ENCODE measurements around the gene PDSS2. TPM values are rescaled to one million over a fixed set of nuclear protein-coding genes. Genes with fewer than 3 reads are reported as not detected.
A peak's percentile ranks its signal among the peaks of the same experiment; 100 is the strongest.

PDSS2 gene
- polyA plus RNA-seq, 1 of the 3 experiments (the other 2 are of a cell fraction): 5.6 TPM

DNA sequence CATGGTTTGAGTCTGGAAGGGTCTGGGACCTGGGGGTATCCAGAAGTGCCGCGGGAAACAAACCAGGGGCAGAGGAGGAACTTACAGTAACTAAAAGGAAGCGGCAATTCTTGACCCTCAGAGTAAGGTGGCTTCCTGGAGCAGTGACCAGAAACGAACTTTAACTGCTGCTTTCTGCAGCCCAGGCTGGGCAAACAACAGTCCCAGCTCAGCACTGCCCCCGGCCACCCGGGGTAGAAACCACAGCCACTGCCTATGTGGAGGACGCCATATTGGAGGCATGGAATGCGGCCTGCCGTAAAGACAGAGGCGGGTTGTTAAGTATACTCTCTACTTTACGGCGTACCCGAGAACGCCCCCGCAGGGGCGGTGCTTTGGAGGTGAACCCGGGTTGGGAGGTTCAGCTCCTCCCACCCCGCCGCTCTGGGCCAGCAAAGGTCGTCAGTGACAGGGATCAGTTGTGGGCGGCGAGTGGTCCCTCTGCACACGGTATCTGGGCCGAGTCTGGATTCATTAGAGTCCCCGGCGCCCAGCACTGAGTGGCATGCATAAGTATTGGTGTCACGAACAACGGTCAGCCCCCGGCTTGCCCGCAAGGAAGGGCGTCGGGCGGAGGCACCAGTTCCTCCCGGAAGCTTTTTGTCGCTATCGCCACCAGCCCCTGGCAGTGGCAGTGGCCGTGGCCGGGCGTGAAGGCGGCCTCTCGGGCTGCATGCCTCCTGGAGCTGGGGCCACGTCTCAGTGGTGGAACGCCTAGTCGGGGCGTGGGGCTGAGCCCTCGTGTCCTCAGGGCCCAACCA, at the start of gene PDSS2 (continued):
- TF ChIP-seq, protein P1, sequence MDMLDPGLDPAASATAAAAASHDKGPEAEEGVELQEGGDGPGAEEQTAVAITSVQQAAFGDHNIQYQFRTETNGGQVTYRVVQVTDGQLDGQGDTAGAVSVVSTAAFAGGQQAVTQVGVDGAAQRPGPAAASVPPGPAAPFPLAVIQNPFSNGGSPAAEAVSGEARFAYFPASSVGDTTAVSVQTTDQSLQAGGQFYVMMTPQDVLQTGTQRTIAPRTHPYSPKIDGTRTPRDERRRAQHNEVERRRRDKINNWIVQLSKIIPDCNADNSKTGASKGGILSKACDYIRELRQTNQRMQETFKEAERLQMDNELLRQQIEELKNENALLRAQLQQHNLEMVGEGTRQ (IDR thresholded peaks at IDR 0.05; ENCODE audit: borderline replicate concordance, low read depth, low read length): no peak
- TF ChIP-seq FOXM1 (IDR thresholded peaks at IDR 0.05; ENCODE audit: low read depth): no peak
- peak; percentile 64 for TF ChIP-seq RCOR1 (IDR thresholded peaks at IDR 0.05; ENCODE audit: low read length)
- TF ChIP-seq GABPA (IDR thresholded peaks at IDR 0.05; ENCODE audit: low read depth): peak; percentile 31
- no peak for TF ChIP-seq RFX5 (IDR thresholded peaks at IDR 0.05; ENCODE audit: low read length)
- TF ChIP-seq FOSL2 (IDR thresholded peaks at IDR 0.05; ENCODE audit: borderline replicate concordance, low read depth): no peak
- TF ChIP-seq, protein P2, sequence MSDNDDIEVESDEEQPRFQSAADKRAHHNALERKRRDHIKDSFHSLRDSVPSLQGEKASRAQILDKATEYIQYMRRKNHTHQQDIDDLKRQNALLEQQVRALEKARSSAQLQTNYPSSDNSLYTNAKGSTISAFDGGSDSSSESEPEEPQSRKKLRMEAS (IDR thresholded peaks at IDR 0.05; ENCODE audit: low read depth): peak; percentile 23; the same call in 1 of the 2 replicates
- peak; percentile 41 for TF ChIP-seq RAD21 (IDR thresholded peaks at IDR 0.05; ENCODE audit: low read length)
- TF ChIP-seq EZH2phosphoT487 (IDR thresholded peaks at IDR 0.05; ENCODE audit: borderline replicate concordance, low read depth): no peak
- TF ChIP-seq EP300 (IDR thresholded peaks at IDR 0.05; ENCODE audit: borderline replicate concordance in 1 of 2, low read depth in 1 of 2, low read length in 1 of 2): peak in 1 of 2 experiments; percentile 29; a peak in 1 of 4 replicates
- peak; percentile 76 for TF ChIP-seq POLR2AphosphoS5 (IDR thresholded peaks at IDR 0.05; ENCODE audit: low read depth, low read length)
- no peak for TF ChIP-seq MEF2A (IDR thresholded peaks at IDR 0.05; ENCODE audit: borderline replicate concordance, low read depth)
- no peak for TF ChIP-seq NFIC (IDR thresholded peaks at IDR 0.05; ENCODE audit: borderline replicate concordance)

DNA sequence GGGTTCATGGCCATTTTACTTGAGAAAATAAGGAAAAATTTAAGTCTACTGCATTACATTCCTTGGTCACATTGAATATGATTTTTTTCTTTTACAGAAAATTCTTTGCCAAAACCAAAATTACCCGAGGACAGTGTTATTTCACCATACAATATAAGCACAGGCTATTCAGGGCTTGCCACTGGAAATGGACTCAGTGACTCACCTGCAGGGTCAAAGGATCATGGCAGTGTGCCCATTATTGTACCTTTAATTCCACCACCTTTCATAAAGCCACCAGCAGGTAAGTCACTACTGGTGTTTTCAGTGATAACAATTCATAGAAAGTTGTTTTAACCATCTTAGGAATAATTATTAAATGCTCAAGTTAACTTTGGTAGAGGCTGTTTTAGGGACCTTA, 46.8 kb upstream of the PDSS2 start:
- CTCF ChIA-PET: interaction anchor here (1.2 to 1.3 kb wide), 2 partner anchors 11 to 18 kb away, joined by 3 to 4 read pairs; no protein-coding TSS in a partner anchor
- no peak overlapping the region for H2AFZ ChIP-seq (ENCODE audit: low read depth)
- H3K4me3 ChIP-seq (ENCODE audit: low read depth in 2 of 2, low read length in 1 of 2): no peak overlapping the region
- no peaks in the 10 kb centered on the region for H3K36me3 ChIP-seq (replicated peaks in 1 of 2; ENCODE audit: control insufficient read depth in 1 of 2, insufficient read depth in 2 of 2, low read length in 1 of 2)
- H3K27ac ChIP-seq (ENCODE audit: low read depth in 2 of 2, low read length in 1 of 2): no peak overlapping the region
- no peak for DNase-seq
- H3F3A ChIP-seq (replicated peaks; ENCODE audit: insufficient read depth): peaks cover 4% of the 10 kb centered on the region
- no peaks in the 10 kb centered on the region for H3K9me2 ChIP-seq
- WGBS (ENCODE audit: low lambda C conversion rate): 67% methylated on average over 1 of the region's 1 CpG
- H3K9me3 ChIP-seq: no peaks in the 10 kb centered on the region
- no peaks in the 10 kb centered on the region for H3K79me2 ChIP-seq (ENCODE audit: insufficient read depth)
- no peak overlapping the region for H3K9ac ChIP-seq
- POLR2A ChIA-PET: no interaction called here
- H3K4me2 ChIP-seq: no peak overlapping the region
- H4K20me1 ChIP-seq (ENCODE audit: insufficient read depth): no peaks in the 10 kb centered on the region
- H3K4me1 ChIP-seq (ENCODE audit: control insufficient read depth in 1 of 2, insufficient read depth in 2 of 2, low read depth in 1 of 2, low read length in 1 of 2): no peaks in the 10 kb centered on the region; a peak in 2 of 4 replicates
- no peaks in the 10 kb centered on the region for H3K27me3 ChIP-seq (ENCODE audit: insufficient read depth)
- no peak for TF ChIP-seq NRF1 (IDR thresholded peaks at IDR 0.05; ENCODE audit: low read depth, low read length)
- TF ChIP-seq FOXM1 (IDR thresholded peaks at IDR 0.05; ENCODE audit: low read depth): no peak
- TF ChIP-seq NFIC (IDR thresholded peaks at IDR 0.05; ENCODE audit: borderline replicate concordance): no peak
- TF ChIP-seq, protein P1 (IDR thresholded peaks at IDR 0.05; ENCODE audit: borderline replicate concordance, low read depth, low read length): no peak
- TF ChIP-seq RFX5 (IDR thresholded peaks at IDR 0.05; ENCODE audit: low read length): no peak
- TF ChIP-seq, protein P3, sequence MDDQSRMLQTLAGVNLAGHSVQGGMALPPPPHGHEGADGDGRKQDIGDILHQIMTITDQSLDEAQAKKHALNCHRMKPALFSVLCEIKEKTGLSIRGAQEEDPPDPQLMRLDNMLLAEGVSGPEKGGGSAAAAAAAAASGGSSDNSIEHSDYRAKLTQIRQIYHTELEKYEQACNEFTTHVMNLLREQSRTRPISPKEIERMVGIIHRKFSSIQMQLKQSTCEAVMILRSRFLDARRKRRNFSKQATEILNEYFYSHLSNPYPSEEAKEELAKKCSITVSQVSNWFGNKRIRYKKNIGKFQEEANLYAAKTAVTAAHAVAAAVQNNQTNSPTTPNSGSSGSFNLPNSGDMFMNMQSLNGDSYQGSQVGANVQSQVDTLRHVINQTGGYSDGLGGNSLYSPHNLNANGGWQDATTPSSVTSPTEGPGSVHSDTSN (IDR thresholded peaks at IDR 0.05): no peak
- TF ChIP-seq SIN3A (IDR thresholded peaks at IDR 0.05; ENCODE audit: borderline replicate concordance, low read depth, low read length): no peak
- no peak for TF ChIP-seq GABPA (IDR thresholded peaks at IDR 0.05; ENCODE audit: low read depth)
